HG02642 (cell line): ENCODE measurements around the gene WDFY4.

Experiments
- ATAC-seq: cut with Tn5 transposase; IDR thresholded peaks from one replicate; pipeline ENCODE4 v1.9.1; 2021; ENCODE audit warnings: mild to moderate bottlenecking; ENCODE audit not compliant: unreplicated experiment, poor library complexity

Gene WDFY4

GRCh38 chr10:48951707-48952106 lies 267.0 kb downstream of the WDFY4 start:
- ATAC-seq = no peak

GRCh38 chr10:48957361-48958151 lies 272.9 kb downstream of the WDFY4 start:
- no peak for ATAC-seq

- ATAC-seq = no peak
Measured at GRCh38 chr10:48958598-48959190, 274.0 kb downstream of the WDFY4 start.

- ATAC-seq = no peak
Measured at GRCh38 chr10:48964038-48964437, 279.4 kb downstream of the WDFY4 start.

GRCh38 chr10:48965460-48965859 lies 280.8 kb downstream of the WDFY4 start:
- no peak for ATAC-seq

- no peak for ATAC-seq
Measured at GRCh38 chr10:48968036-48968435, 283.4 kb downstream of the WDFY4 start.

- ATAC-seq = no peak
Measured at GRCh38 chr10:48970046-48970445, 285.4 kb downstream of the WDFY4 start.

- ATAC-seq = no peak
Measured at GRCh38 chr10:48970654-48971053, 286.0 kb downstream of the WDFY4 start.

- ATAC-seq = no peak
Measured at GRCh38 chr10:48973065-48973464, 288.4 kb downstream of the WDFY4 start.

GRCh38 chr10:48974510-48975156 lies 290.0 kb downstream of the WDFY4 start:
- ATAC-seq = no peak

GRCh38 chr10:48976196-48976595 lies 291.5 kb downstream of the WDFY4 start:
- no peak for ATAC-seq

- ATAC-seq = no peak
Measured at GRCh38 chr10:48978318-48978717, 293.6 kb downstream of the WDFY4 start.

GRCh38 chr10:48981310-48981907 lies 296.7 kb downstream of the WDFY4 start:
- ATAC-seq = no peak

- no peak for ATAC-seq
Measured at GRCh38 chr10:48982584-48982983, 297.9 kb downstream of the WDFY4 start.

- ATAC-seq = no peak
Measured at GRCh38 chr10:48983648-48984351, 299.1 kb downstream of the WDFY4 start.

GRCh38 chr10:48985621-48986158 lies 301.0 kb downstream of the WDFY4 start:
- no peak for ATAC-seq

GRCh38 chr10:48990226-48990625 lies 305.6 kb downstream of the WDFY4 start:
- no peak for ATAC-seq

- no peak for ATAC-seq
Measured at GRCh38 chr10:48993627-48994026, 309.0 kb downstream of the WDFY4 start.

GRCh38 chr10:48996329-48996728 lies 311.7 kb downstream of the WDFY4 start:
- no peak for ATAC-seq

- no peak for ATAC-seq
Measured at GRCh38 chr10:48999346-48999745, 314.7 kb downstream of the WDFY4 start.
